D721Med (cell line): ENCODE measurements around the gene RNH1.

ENCODE experiments used
- DNase-seq: peaks from one replicate; pipeline ENCODE4 v3.0.0; 2011; ENCODE audit warnings: low spot score; ENCODE audit not compliant: insufficient read length
- FAIRE-seq: peaks from 2 replicates; lab custom pipeline; 2011; peaks lifted over from hg19 to GRCh38; lab: Jason Lieb, UNC
- CTCF ChIP-seq: IDR thresholded peaks from 2 replicates; pipeline ENCODE4 v1.5.1; 2012; ENCODE audit warnings: mild to moderate bottlenecking, control low read depth; ENCODE audit not compliant: insufficient read depth; ENCODE audit errors: missing control alignments

The RNH1 gene

DNA sequence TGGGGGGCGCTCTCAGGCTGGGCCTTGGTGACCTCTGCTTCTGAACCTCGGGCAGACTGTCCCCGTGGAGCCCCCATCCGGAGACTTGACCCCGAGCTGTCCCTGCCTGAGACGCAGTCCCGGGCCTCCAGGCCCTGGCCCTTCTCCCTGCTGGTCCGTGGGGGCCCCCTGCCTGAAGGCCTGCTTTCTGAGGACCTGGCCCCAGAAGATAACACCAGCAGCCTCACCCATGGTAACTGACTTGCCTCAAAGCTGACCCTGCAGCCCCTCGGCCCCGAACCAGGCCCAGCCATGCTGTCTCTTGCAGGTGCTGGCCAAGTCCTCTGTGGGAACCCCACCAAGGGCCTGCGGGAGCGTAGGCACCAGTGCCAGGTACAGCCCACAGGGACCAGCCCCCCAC, 44.6 kb upstream of the RNH1 start:
- DNase-seq, result no peak
- TF ChIP-seq CTCF, result no peak
- no peak for FAIRE-seq

GRCh38 chr11:551131-551530, 44.1 kb upstream of the RNH1 start:
- TF ChIP-seq CTCF, result no peak
- no peak for FAIRE-seq
- no peak for DNase-seq

DNA sequence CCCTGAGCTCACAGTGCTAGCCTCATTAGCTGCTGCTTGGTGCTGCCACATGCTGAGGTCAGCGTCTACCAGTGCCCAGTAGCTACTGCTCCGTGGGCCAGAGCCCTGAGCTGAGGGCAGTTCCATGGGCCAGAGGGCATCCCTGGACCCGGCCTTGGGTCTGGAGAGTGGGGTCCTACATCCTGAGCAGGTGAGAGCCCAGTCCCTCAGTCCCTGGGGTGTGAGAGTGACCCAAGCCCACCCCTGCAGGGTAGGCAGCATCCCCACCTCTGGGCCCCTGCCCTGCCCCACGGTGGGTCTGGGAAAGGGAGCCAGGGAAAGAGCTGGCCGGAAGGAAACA, 43.7 kb upstream of the RNH1 start:
- FAIRE-seq (no peak), DNase-seq (no peak)
- no peak for TF ChIP-seq CTCF

DNA sequence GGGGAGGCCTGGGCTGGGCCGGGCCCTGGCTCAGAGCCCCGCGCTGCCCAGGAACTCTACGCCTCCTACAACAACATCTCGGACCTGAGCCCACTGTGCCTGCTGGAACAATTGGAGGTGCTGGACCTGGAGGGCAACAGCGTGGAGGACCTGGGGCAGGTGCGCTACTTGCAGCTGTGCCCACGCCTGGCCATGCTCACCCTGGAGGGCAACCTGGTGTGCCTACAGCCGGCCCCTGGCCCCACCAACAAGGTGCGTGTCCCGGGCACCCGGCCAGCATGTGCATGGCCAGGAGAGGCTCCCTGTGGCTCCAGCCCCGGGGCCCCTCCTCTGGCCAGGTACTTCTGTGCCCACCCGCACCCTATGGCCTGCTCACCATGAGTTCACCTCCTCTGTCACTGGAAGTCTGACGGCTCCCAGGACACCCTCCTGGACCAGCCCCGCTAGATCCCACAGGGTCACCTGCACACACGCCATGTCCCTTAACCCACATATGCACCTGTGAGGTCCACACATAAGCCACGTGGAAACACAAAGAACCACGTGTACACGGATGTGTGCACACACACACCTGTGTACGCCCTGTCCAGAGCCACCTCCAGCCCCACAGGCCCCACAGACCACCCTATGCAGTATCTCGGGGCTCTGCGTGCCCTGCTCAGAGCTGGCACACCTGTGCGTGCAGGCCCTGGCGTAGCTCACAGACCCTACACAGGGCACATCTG, 43.1 kb upstream of the RNH1 start:
- FAIRE-seq (no peak), DNase-seq (no peak)
- TF ChIP-seq CTCF, result no peak

GRCh38 chr11:548700-549603, 41.9 kb upstream of the RNH1 start:
- no peak for DNase-seq
- FAIRE-seq, result no peak
- no peak for TF ChIP-seq CTCF

GRCh38 chr11:545171-545570, 38.1 kb upstream of the RNH1 start:
- TF ChIP-seq CTCF, result no peak
- FAIRE-seq (no peak), DNase-seq (no peak)

- no peak for TF ChIP-seq CTCF
- FAIRE-seq (no peak), DNase-seq (no peak)
Measured at GRCh38 chr11:544817-545166, 37.8 kb upstream of the RNH1 start.
